ENCODE results near the gene PLA2G12A.

DNA sequence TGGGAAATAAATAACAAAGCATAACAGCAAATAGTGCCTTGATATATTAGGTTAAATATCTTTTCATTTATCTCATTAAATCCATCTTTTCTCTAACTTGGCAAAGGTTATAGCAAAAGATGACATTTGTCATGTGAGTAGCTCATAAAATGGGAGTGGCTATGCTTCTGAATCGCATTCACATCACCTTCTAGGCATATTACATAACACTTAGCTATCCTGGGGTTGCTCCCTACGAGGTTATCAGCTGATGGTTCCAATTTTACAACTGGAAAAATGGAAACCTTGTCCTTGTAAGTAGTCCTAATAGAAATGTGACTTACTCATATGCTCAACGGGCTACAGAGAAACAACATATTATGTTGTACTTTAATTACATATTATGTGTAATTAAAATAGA, 16.4 kb downstream of the PLA2G12A start:
- TF ChIP-seq CTCF (IDR thresholded peaks at IDR 0.05 in 2 of 3, conservative IDR thresholded peaks at IDR 0.05 in 1 of 3; ENCODE audit: borderline replicate concordance in 1 of 3, insufficient read depth in 1 of 3, low read depth in 2 of 3, low read length in 2 of 3) (no peak), POLR2A (IDR thresholded peaks at IDR 0.05; ENCODE audit: borderline replicate concordance, extremely low read depth, insufficient read depth, insufficient read length) (no peak), EZH2 (IDR thresholded peaks at IDR 0.05) (no peak), CEBPB (IDR thresholded peaks at IDR 0.05; ENCODE audit: low read depth) (no peak), YY1 (IDR thresholded peaks at IDR 0.05; ENCODE audit: extremely low read depth, insufficient replicate concordance, low read depth, low read length) (no peak), POLR2AphosphoS5 (IDR thresholded peaks at IDR 0.05; ENCODE audit: low read depth, low read length) (no peak), SRF (IDR thresholded peaks at IDR 0.05; ENCODE audit: low read depth) (no peak)
- TF ChIP-seq, protein P1, sequence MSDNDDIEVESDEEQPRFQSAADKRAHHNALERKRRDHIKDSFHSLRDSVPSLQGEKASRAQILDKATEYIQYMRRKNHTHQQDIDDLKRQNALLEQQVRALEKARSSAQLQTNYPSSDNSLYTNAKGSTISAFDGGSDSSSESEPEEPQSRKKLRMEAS (IDR thresholded peaks at IDR 0.05) = no peak

All from HCT116 (cell line).